Stomach (tissue), 4 donors: ENCODE data around the gene TMEM62.

Experiments used
- POLR2A ChIP-seq, 4 donors: fragments of 450-650 bp; IDR thresholded peaks; one replicate each; pipeline ENCODE4 v1.6.1; 2016; ENCODE audit warnings: antibody characterized with exemption in 4 of 4, control low read depth in 2 of 4, mild to moderate bottlenecking in 1 of 4, moderate library complexity in 1 of 4
- TF ChIP-seq, protein P1 (sequence below), 7 experiments: fragments of 450-650 bp in 4 of 7; fragments of 200-600 bp in 3 of 7; sonication (generic) in 3 of 7; IDR thresholded peaks; one replicate each; pipeline ENCODE4 v1.5.1; 2016 to 2019; ENCODE audit warnings: antibody characterized with exemption in 7 of 7, control low read depth in 2 of 7, mild to moderate bottlenecking in 1 of 7

DNA sequence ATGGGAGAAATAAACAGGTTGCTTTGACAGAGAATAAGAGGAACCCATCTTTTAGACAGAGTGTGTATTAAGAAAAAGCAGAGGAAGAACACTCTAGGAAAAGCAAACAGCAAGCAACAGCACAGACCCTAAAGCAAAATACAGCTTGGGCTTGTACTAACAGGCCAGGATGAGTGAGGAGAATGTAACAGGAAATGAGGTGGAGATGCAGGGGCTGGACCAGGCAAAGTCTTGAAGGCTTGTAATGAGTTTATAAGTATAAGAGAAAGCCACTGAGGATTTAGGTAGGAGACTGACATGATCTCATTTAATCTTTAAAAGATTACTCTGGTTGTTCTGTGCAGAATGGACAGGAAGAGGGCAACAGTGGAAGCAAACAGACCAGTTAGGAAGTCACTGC, 32.4 kb upstream of the TMEM62 start:
- TF ChIP-seq, protein P1, sequence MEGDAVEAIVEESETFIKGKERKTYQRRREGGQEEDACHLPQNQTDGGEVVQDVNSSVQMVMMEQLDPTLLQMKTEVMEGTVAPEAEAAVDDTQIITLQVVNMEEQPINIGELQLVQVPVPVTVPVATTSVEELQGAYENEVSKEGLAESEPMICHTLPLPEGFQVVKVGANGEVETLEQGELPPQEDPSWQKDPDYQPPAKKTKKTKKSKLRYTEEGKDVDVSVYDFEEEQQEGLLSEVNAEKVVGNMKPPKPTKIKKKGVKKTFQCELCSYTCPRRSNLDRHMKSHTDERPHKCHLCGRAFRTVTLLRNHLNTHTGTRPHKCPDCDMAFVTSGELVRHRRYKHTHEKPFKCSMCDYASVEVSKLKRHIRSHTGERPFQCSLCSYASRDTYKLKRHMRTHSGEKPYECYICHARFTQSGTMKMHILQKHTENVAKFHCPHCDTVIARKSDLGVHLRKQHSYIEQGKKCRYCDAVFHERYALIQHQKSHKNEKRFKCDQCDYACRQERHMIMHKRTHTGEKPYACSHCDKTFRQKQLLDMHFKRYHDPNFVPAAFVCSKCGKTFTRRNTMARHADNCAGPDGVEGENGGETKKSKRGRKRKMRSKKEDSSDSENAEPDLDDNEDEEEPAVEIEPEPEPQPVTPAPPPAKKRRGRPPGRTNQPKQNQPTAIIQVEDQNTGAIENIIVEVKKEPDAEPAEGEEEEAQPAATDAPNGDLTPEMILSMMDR (IDR thresholded peaks at IDR 0.05): no peak
- TF ChIP-seq POLR2A (IDR thresholded peaks at IDR 0.05): no peak
